ENCODE results near the gene SOX9.
A peak's percentile ranks its signal among the peaks of the same experiment; 100 is the strongest.

The SOX9 gene

DNA sequence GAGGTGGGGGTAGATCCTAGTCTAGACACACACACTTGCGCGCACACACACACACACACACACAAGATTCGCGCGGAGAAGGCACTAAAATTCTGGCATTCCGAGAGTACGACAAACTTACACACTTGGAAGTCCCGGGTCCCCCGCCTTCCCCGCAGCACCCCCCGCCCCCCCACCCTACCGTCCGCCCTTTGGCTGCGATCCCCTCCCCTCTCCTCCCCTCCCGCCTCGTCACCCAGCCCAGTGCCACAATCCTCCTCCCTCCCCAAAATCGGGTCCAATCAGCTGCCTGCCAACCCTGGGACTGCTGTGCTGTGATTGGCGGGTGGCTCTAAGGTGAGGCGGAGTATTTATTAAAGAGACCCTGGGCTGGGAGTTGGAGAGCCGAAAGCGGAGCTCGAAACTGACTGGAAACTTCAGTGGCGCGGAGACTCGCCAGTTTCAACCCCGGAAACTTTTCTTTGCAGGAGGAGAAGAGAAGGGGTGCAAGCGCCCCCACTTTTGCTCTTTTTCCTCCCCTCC is at the start of gene SOX9:
SOX9 (plus strand) TSS at position 379 of the 522 bp plus-strand sequence. CDS start 372 bp downstream, outside the sequence.
- peak; percentile 92 for DNase-seq (ENCODE audit: low read depth)

DNA sequence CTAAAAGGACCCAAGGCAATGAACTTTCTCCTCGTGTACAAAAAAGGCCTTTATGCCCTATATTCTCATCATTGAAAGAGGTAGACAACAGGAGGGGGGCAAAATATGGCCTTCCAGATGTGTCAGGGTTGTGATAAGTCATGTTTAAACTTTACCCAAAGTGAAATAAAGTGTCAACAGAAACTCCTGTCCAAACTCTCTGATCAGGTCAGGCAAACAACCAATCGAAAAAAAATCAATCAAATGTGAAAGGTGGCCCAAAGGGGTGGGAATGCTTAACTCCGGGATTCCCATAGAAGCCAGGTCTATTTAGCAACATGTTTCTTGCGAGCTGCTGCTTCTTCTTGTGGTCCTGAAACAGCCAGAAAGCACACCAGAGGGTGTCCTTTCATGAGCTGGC is 49.5 kb upstream of the SOX9 start:
- no peak for DNase-seq (ENCODE audit: low read depth)

DNA sequence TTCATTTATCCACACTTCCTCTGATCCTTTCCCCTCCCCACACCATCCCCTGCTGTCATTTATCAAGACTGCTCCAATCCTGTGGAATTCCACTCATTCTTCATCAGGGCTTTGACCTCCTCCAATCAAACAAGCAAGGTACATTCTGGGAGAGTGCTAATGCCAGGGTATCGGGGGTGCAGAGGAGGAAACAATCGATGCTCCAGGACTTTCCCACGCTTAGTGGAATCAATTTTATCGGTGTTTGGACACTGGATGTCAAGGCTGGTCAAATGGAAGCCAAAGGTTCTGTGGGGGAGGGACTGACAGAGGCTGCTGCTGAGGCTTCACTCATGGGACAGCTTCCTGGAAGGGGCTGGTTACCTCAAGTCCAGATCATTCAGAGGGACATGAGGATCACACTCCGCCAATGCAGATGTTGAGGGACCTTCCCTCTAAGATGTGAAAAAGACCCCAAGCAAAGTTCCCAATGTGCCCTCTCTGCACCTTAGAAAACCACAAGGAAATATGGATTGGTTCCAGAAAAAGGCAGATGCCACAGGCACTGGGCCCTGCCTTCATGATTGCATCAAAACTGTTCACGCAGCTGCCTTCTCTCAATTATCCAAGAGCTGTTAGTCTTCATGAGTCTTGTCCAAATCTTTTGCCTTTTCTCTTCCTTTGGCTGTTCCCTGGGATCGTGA is 44.7 kb upstream of the SOX9 start:
- no peak for DNase-seq (ENCODE audit: low read depth)

DNA sequence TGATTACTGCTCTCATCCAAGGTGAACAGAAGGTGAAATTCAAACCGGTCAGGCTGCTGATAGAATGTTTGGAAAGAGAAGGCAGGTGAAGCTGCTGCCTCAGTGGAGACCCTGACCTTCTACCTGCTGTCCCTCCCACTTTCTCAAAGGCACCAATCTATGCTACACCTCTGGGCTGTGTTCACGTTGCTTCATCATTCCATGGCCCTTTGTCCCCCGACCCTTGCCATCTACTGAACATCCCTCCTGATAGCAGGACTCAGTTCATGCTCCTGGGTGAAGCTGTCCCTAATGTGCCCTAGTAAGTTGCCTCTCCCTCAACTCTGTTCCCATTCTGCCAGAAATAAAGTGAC is 44.2 kb upstream of the SOX9 start:
- DNase-seq (ENCODE audit: low read depth) = no peak

DNA sequence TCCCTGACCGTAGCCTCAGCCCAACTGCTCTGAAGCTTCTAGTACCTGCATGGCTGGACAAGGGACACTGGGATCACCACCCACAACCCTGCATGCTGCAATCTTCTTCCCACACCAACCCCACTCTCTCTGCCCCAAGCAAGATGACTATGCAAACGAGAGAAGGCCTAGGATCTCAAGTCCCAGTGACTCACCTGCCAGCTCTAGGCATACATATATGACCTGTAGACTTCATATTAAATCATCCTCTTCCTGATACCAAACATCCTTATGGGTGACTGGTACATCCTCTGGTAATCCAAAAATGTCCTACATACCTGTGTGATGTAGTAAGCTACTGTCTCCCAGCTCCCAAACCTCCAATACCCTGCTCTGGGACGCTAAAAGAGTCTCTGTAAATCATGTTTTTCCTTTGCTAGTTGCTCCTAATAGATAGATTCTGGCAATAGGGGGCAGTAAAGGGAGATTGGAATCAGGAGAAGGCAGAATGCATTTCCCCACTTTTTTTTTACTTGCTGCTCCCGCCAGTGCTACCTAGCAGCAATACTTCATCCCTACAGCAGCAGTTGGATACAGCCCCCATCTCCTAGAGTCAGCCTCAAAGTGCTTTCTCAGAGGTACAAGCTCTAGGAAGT is 43.4 kb upstream of the SOX9 start:
- DNase-seq (ENCODE audit: low read depth) = no peak

DNA sequence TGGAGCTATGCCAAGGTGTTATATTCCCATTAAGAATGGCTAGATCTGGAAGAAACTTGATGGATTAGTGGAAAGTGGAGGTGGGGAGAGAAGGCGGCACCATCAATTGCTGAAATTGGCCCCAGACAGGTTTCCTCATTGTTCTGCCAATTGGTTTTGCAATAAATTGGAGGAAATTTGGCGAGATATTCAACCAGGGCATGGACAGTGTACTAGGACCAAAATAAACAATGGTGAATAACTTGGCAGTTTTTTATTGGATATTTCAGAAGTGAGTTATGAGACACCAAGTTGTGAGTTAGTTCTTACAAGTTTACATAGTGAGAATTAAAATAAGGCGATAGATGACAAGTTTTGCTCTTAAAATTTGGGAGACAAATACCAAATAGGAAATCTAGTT is 41.1 kb upstream of the SOX9 start:
- peak; percentile 24 for DNase-seq (ENCODE audit: low read depth)

DNA sequence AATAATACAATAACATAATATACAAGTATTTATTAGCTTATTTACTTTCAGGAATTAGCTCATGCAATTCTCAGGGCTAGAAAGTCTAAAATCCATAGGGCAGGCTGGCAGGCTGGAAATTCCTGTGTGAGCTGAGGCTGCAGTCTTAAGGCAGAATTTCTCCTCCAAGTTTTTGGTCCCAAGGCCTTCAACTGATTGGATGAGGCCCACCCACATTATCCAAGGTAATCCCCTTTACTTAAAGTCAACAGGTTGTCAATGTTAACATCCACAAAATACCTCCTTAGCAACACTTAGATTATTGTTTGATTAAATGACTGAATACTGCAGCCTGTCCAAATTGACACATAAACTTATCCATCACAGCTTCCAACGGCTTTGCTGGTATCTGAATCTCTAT is 32.9 kb upstream of the SOX9 start:
- no peak for DNase-seq (ENCODE audit: low read depth)

DNA sequence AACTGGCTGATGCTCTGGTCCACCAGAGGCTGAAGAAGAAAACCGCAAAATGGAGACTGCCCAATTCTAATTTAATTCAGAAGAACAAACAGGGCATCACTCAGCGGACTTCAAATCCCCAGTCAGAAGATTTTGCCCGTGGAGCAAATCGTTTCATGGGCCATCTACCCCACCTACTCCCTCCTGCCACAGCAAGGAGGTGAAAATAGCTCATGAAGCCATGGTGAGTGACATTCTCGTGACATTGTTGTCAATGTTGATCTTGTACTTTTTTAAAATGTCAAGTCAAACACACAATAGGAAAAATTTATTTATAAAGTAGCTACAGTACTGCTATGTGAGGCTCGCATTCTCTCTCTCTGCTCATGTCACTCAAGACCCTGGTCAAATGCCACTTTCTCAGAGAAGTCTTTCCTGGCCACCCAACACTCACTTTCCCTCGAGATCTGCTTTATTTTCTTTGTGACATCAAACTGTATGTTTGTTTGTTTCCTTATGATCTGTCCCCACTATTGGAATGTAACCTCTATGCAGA is 31.3 kb upstream of the SOX9 start:
- DNase-seq (ENCODE audit: low read depth) = no peak

DNA sequence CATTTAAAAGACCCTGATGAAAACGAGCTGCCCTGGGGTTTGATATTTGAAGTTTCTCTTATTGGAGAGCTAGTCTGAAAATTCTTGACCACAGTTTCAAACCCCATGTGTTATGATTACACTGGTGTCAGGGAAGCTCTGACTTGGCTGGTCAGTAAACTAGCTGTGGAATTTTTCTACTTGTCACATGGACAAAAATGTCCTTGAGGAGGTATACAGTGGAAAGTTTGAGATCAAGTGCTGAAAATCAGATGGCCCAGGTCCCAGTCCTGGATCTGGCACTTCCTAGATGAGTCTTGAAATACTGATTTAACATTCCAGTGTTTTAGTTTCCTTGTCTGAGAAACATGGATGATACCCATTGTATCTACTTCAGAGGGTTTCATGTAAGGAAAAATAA is 30.7 kb upstream of the SOX9 start:
- no peak for DNase-seq (ENCODE audit: low read depth)

DNA sequence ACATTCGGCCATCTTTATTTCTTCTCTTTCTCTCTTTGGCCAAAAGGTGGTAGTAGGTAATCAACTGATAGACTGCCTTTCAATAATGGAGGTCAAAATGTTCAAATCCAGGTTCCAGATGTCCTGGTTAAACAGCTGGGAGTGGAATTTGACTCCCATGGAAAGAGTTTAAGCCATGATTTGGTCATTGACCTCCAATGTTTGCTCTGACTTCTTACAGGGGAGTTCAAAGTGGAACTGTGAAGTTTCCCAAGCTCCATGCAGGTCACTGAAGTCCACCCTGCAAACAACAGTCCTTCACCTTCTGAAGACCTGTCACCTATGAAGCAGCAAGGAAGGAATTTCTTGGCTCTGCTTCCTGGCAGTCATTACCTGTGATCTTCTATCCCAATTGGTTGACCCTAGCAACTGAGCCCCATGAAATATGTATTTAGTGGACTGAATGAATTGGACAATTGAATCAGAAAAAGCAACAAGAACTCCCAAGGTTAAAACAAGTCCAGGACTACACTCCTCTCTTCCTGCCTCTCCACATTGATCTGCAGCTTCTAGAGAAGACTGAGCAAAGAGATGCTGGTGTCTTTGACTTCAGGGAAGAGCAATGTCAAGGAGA is 28.0 kb upstream of the SOX9 start:
- no peak for DNase-seq (ENCODE audit: low read depth)

DNA sequence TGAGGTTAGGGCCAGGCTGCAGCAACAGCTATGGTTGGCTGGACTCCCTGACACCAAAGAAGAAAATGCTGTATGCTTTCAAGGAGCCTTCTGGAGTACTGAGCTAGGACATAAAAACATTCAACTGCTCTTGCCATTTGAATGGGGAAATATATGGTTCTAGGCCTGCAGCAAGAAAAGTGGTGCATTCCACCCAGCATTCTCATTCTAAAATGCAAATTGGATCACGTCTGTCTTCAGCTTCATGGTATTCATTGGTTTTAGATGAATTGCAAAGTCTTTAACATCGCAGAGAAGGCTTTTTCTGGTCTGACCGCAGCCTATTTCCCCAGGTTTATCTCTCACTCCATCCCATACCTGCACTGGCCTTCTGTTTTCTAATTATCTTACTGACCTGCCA is 27.1 kb upstream of the SOX9 start:
- no peak for DNase-seq (ENCODE audit: low read depth)

DNA sequence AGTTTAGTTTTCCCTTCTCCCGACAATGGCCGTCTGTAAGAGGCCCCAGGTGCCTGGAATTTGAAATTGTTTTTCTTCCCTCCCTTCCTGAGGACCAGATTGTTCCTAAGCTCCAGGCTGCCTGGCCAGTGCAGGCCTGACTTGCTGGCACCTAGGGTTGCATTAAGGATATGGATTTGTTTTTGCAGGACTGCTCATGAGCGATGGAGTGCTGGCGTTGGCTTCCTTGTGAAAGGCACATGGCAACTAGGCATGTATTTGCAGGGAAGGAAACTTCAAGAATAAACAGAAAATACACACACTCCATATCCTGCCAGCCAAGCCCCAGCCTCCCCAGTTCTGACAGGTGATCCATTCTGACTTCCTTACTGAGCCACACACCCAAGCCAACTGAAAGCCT is 25.5 kb upstream of the SOX9 start:
- no peak for DNase-seq (ENCODE audit: low read depth)

DNA sequence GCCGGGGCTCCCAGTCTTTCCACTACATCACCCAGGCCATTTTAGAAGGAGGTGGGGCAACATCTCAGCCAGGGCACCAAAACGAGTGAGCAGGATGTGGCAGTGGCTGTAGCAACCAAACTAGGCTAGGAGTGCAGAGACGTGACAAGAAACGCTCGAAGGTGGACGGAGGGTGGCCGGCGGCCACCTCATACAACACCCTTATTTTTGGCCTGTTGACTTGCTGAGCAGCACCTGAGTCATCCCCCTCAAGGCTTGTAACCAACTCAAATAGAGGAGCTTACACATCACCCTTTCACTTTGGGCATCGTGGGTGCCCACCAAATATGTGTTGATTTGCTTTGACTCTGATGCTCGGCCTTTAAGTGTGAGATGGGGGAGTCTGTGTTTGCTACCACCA is 23.7 kb upstream of the SOX9 start:
- DNase-seq (ENCODE audit: low read depth) = no peak

DNA sequence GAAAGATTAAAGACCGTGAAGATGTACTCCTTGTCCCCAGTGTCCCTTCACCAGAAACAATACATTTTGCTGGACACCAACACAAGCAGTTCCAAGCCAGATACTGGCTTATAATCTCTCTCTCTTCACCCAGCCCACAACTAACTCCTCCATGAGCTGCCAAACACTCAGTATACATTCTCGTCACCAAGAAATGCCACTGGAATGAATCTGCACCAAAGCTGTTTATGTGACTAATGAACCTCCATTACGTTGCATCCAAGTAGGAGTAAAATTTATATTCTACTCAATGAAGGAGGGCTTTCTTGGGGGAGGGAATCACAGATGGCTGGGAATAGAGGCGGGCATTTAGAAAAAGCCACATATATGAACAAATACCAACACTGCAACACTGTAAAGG is 20.9 kb upstream of the SOX9 start:
- DNase-seq (ENCODE audit: low read depth) = no peak

DNA sequence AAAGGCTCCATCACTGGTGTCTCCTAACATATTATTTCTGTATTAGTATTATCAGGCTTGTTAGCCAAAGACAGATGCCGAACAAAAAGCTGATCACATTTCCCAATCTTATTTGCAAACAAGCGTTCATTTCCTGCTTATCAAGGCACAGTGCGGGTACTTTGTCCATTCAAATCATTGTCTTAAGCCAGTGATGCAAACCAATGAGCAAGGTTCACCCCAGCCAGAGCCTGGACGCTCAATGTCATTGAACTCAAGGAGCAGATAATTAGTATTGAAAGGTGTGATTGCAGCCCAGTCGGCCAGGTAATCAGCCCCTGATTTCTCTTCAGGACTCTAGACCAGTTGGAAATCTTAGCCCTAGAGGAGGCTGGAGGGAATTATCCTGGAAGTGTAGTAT is 20.4 kb upstream of the SOX9 start:
- no peak for DNase-seq (ENCODE audit: low read depth)

DNA sequence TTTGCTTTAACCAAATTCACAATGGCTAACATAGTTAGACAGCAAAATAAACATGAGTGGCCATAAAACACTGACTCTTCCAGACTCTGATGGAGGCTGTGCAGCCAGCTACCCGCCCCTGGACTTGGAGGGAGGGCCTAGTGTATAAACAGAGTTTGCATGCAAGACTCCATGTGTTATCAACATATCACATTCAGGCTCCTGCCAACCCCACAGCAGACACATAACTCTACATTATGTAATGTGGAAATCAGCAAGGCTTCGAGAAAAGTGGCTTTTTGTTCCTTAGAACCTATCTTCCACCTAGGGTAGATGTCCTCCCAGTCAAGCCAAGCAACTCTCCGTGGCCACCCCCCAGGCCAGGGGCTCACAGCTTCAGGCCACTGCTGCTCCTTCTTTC is 19.3 kb upstream of the SOX9 start:
- no peak for DNase-seq (ENCODE audit: low read depth)

DNA sequence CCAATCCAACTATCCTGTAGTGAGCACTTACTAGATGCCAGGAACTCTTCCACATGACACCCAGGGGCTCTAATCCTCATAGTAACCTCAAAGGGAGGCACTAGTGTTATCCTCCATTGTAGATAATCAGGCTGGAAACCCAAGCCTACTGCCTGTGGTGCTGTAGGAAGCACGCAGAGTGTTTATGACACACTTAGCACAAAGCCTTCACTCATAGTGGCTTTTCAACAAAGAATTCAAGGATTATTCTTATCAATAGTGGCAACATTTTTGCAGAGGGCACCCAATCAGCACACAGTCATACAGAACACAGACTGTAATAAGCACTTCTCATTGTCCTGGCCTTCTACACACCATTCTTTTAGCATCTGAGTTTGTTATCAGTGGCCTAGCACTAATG is 18.5 kb upstream of the SOX9 start:
- no peak for DNase-seq (ENCODE audit: low read depth)

DNA sequence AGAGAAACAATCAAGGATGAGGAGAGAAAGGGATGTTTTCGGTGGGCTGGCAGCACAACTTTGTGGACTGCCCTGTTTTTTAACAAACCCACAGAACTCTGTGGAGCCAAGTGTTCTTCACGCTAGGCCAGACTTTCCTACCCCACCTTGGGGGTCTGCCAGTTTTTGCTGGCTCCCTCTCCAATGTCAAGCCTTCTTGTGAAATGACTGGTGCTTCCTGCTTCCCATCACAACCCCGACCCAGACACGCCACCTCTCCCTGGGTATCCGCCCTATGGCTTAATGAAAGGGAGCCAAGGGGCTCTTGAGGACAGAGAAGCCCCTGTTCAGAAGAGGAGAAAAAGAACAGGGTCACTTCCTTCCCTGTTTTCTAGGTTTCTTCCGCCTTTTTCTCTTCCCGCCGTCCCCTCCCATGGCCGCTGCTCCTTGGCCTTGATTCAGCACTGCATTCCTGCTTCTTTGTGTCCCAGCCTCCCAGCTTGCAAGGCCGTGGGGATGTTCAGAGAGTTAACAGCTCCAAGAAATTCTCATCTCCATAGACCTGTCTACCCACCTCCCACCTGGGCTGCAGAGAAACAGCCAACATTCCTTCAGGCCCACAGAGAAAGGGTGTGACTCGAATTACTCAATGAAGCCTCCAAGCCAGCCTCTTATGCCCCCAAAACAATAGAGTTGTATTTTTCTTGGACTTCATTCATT is 16.5 kb upstream of the SOX9 start:
- no peak for DNase-seq (ENCODE audit: low read depth)

DNA sequence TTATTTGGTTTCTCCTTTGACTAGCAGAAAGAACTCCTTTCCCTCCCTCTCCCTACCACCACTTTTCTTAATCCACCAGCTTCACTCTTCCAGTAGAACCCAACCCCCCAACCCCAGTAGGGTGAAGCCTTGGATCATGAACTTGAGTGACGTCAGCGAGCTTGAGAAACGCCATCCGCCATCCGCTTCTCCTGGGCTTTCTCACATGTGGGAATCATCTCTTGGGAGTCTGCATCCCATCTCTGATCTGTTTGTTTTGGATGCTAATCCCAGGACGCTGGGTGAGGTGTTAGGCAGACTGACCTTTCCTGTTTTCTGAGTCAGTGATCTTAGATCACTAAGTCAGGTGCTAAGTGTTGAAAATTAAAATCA is 16.0 kb upstream of the SOX9 start:
- no peak for DNase-seq (ENCODE audit: low read depth)

DNA sequence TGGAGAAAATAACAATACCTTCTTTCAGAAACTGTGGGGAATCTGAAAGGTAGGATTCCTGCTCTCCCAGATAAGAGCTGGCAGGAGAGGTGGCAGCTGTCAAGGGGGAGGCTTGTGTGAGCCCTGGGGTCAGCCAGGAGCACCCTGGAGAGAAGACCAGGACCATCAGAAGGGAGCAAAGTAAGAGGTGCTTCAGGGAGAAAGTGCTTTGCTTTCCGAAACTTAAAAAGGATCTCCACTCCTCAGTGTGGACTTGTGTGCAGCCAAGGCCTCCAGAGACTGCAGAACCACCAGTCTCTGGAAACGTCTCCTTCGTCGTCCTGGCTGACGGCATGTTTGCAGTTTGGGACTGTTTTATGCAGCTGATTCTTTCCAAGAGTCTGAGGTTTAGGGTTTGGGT is 13.7 kb upstream of the SOX9 start:
- no peak for DNase-seq (ENCODE audit: low read depth)

DNA sequence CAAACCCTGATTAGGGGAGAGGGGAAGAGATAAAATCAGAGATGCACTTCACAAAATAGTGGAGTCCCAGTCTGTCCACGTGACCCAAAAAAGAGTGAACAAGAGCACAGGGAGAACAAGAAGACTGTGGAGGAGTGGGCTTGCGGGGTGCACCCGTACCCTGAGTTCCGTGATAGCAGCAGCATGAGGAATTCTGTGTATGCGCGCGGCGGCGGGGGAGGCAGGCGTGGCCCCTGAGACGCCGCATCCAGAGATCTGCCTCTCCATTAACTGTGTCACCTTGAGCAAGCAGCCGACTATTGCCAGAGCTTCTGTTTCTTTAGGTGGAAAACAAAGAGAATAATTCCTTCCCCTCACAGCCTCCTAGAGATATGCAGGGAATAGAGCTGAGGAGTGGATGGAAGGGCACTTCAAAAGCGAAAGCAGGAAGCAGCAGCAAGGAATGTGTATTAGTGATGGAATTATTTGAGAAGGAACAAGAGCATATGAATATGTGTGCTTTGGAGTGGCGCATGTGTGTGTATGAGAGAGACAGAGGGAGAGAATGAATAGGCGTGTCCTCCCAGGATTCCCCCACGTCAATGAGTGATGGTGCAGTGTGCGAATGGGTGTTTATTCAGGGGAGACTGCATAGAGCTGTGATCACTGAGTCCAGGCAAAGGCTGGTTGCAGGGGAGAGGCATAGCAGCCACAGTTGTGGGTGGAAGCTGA is 10.4 kb upstream of the SOX9 start:
- no peak for DNase-seq (ENCODE audit: low read depth)

DNA sequence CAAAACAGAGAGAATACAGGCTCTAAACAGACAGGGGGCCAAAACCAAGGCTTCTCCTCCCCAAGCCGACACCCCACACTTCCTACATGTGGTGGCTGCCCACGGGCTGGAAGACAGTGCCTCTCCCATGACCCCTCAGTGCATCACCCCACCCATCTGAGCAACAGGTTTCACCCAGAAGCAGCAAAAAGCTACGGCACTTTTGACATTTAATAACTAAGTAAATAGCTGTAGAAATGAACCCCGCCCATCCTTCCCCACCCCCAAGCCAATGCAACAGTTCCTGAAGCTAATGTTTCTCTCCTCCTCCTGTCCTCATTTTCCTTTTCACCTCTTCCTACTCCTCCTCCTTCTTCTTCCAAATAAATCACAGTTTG is 9.9 kb upstream of the SOX9 start:
- no peak for DNase-seq (ENCODE audit: low read depth)
